BLaER1 treated with 17β-estradiol and CSF1 and Interleukin-3, amounts not matched to agents 10 nM and 100 nM (cell line): ENCODE data around the gene CLASRP.

Experiments used
- H3K27ac ChIP-seq, 11 experiments: shearing (Covaris generic); formaldehyde crosslinking; 2 replicates each; pipeline ENCODE4 v1.8.1; 2022
- H3K27me3 ChIP-seq, 11 experiments: shearing (Covaris generic); formaldehyde crosslinking; 2 replicates each; pipeline ENCODE4 v1.8.1; 2022
- H3K36me3 ChIP-seq, 11 experiments: shearing (Covaris generic); formaldehyde crosslinking; 2 replicates each; pipeline ENCODE4 v1.8.1; 2022
- H3K4me1 ChIP-seq, 10 experiments: shearing (Covaris generic); formaldehyde crosslinking; 2 replicates each; pipeline ENCODE4 v1.8.1; 2022
- H3K4me2 ChIP-seq, 11 experiments: shearing (Covaris generic); formaldehyde crosslinking; 2 replicates each; pipeline ENCODE4 v1.8.1; 2022
- H3K4me3 ChIP-seq, 10 experiments: shearing (Covaris generic); formaldehyde crosslinking; 2 replicates each; pipeline ENCODE4 v1.8.1; 2022
- H3K9ac ChIP-seq, 11 experiments: shearing (Covaris generic); formaldehyde crosslinking; 2 replicates each; pipeline ENCODE4 v1.8.1; 2022
- H3K9me3 ChIP-seq, 11 experiments: shearing (Covaris generic); formaldehyde crosslinking; replicated peaks in 1 of 11; 2 replicates each; pipeline ENCODE4 v1.8.1; 2022
- H4K20me1 ChIP-seq, 11 experiments: shearing (Covaris generic); formaldehyde crosslinking; 2 replicates each; pipeline ENCODE4 v1.8.1; 2022
- Cebpa-rat ChIP-seq, 11 experiments: shearing (Covaris generic); IDR thresholded peaks; 2 replicates each; pipeline ENCODE4 v1.8.1; 2022

CLASRP gene

DNA sequence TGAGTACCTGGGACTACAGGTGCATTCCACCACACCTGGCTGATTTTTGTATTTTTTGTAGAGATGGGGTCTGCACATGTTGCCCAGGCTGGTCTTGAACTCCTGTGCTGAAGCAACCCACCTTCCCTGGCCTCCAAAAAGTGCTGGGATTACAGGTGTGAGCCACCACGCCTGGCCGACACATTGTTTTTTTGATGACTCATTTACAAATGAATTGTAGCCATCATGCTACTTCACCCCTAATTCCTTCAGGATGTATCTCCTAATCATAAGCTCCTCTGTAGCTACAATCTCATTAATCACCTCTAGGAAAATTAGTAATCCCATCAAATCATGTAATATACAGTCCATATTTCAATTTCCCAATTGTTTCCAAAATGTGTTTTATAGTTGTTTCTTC is 19.7 kb upstream of the CLASRP start:
- no peak overlapping the region for H3K4me3 ChIP-seq
- peaks cover 6 to 94% (median 35%) of the 10 kb centered on the region in 11 experiments; a peak in 20 of 22 replicates for H3K36me3 ChIP-seq
- no peak overlapping the region for H3K4me2 ChIP-seq
- no peak overlapping the region for H3K27ac ChIP-seq
- no peak overlapping the region for H3K9ac ChIP-seq
- no peaks in the 10 kb centered on the region for H3K9me3 ChIP-seq
- peaks cover 0 to 28% (median 0%) of the 10 kb centered on the region in 11 experiments; a peak in 5 of 22 replicates for H4K20me1 ChIP-seq
- H3K27me3 ChIP-seq, result no peaks in the 10 kb centered on the region
- TF ChIP-seq Cebpa-rat (IDR thresholded peaks at IDR 0.05), result no peak
- H3K4me1 ChIP-seq, result peaks cover 0 to 19% (median 8%) of the 10 kb centered on the region in 10 experiments; a peak in 8 of 20 replicates

DNA sequence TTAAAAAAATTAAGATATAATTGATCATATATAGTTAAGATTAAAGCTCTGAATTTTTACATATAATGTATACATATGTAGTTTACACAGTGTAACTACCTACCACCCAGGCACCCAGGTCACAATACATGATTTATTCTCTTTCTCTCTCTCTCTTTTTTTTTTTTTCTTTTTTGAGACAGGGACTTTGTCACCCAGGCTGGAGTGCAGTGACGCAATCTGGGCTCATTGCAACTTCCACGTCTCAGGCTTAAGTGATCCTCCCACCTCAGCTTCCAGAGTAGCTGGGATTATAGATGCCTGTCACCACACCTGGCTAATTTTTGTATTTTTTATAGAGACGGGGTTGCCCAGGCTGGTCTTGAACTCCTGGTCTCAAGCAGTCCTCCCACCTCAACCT is 18.8 kb upstream of the CLASRP start:
- H4K20me1 ChIP-seq, result peaks cover 0 to 28% (median 0%) of the 10 kb centered on the region in 11 experiments; a peak in 5 of 22 replicates

DNA sequence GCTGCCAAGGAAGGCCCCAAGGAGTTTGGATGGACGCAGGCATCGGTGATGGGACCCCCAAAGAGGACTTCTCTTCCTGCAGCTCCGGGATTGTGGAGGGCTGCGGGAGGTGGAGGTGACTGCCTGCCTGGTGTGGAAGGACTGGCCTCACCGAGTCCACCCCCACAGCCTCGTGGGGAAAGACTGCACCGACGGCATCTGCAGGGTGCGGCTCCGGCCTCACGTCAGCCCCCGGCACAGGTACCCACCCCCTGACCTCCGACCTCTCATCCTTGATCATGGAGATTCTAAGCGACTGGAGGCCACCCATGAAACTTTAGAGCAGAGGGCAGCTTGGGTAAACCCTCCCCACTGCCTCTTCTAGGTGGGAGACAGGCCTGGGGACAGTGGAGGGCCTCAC is 16.9 kb upstream of the CLASRP start:
- H3K27me3 ChIP-seq, result no peaks in the 10 kb centered on the region

More for the DNA sequence above, 18.8 kb upstream of the CLASRP start:
- Histone ChIP-seq H3K4me3 (no peak overlapping the region), H3K4me2 (no peak overlapping the region), H3K36me3 (peaks cover 5 to 94% (median 33%) of the 10 kb centered on the region in 11 experiments; a peak in 19 of 22 replicates), H3K27ac (no peak overlapping the region), H3K4me1 (peaks cover 0 to 19% (median 8%) of the 10 kb centered on the region in 10 experiments; a peak in 8 of 20 replicates), H3K27me3 (no peaks in the 10 kb centered on the region), H3K9me3 (no peaks in the 10 kb centered on the region), H3K9ac (no peak overlapping the region; a peak in 2 of 22 replicates)
- peak in 2 of 11 experiments; percentile 16 to 38; a peak in 1 of 22 replicates for TF ChIP-seq Cebpa-rat (IDR thresholded peaks at IDR 0.05)

DNA sequence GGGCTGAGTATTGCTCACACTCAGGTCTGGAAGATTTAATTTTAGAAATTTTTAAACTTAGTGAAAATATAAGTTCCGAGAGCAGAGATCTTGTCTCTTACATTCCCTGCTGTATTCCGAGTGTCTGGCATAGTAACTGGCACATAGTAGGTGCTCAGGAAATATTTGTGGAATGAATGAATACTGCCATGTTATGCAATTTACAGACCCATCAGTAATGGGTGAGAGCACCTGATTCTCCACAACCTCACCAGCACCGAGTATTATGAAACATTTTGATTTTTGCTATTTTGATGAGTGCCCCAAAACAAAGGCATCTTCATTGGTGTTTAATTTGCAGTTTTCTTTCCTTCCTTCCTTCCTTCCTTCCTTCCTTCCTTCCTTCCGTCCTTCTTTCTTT is 15.8 kb upstream of the CLASRP start:
- Histone ChIP-seq H3K4me3 (no peak overlapping the region), H3K36me3 (peaks cover 7 to 94% (median 41%) of the 10 kb centered on the region in 11 experiments; a peak in 20 of 22 replicates), H4K20me1 (peaks cover 0 to 6% (median 0%) of the 10 kb centered on the region in 11 experiments; a peak in 2 of 22 replicates), H3K27me3 (no peaks in the 10 kb centered on the region), H3K9ac (no peak overlapping the region), H3K9me3 (no peaks in the 10 kb centered on the region), H3K4me1 (peaks cover 0 to 7% (median 5%) of the 10 kb centered on the region in 10 experiments; a peak in 6 of 20 replicates), H3K27ac (no peak overlapping the region), H3K4me2 (no peak overlapping the region; a peak in 2 of 22 replicates)
- no peak for TF ChIP-seq Cebpa-rat (IDR thresholded peaks at IDR 0.05)

More for the DNA sequence above, 16.9 kb upstream of the CLASRP start:
- Histone ChIP-seq H3K9me3 (no peaks in the 10 kb centered on the region), H3K4me1 (peaks cover 0 to 8% (median 5%) of the 10 kb centered on the region in 10 experiments; a peak in 8 of 20 replicates), H3K36me3 (peaks cover 0 to 94% (median 34%) of the 10 kb centered on the region in 11 experiments; a peak in 18 of 22 replicates), H3K27ac (no peak overlapping the region), H3K9ac (no peak overlapping the region), H3K4me3 (no peak overlapping the region), H3K4me2 (no peak overlapping the region), H4K20me1 (peaks cover 0 to 12% (median 0%) of the 10 kb centered on the region in 11 experiments; a peak in 2 of 22 replicates)
- TF ChIP-seq Cebpa-rat (IDR thresholded peaks at IDR 0.05), result no peak

DNA sequence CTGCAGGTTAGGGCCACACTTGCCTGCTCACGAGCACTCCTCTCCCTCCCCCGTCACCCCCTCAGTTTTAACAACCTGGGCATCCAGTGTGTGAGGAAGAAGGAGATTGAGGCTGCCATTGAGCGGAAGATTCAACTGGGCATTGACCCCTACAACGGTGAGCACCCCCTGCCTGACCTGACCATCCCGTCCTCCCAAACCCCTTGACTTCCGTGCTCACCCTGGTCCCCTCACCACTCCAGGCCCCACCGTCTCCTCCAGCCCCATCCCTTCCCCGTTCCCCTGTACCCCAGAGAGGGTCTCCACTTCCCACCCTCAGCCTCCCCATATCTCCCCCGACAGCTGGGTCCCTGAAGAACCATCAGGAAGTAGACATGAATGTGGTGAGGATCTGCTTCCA is 13.6 kb upstream of the CLASRP start:
- H3K4me1 ChIP-seq, result peaks cover 0 to 7% (median 5%) of the 10 kb centered on the region in 10 experiments; a peak in 6 of 20 replicates
- H3K9ac ChIP-seq, result no peak overlapping the region
- H3K36me3 ChIP-seq, result peaks cover 26 to 96% (median 55%) of the 10 kb centered on the region in 11 experiments
- no peak overlapping the region for H3K27ac ChIP-seq
- no peaks in the 10 kb centered on the region for H3K27me3 ChIP-seq
- peaks cover 0 to 5% (median 0%) of the 10 kb centered on the region in 11 experiments; a peak in 2 of 22 replicates for H4K20me1 ChIP-seq
- H3K4me2 ChIP-seq, result no peak overlapping the region
- peaks cover 0 to under 1% (median 0%) of the 10 kb centered on the region in 11 experiments; a peak in 1 of 22 replicates for H3K9me3 ChIP-seq
- no peak for TF ChIP-seq Cebpa-rat (IDR thresholded peaks at IDR 0.05)
- H3K4me3 ChIP-seq, result no peak overlapping the region

DNA sequence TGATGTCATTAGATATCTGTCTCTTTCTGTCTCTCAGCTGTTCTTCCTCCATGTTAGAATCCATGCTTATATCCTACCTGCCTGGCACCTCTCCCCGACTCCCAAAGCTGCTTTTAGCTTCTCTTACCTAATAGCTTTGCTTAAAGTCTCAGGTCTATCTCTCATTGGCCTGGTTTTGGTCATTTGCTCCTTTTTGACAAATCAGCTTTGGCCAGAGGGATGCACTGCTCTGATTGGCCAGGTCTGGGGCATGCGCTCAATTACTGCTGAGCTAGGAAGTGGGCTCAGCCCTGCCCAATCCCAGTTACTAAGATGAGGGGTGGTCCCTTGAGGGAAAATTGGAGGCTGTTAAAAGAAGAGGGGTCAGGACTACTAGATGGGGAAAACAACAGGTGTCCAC is 11.5 kb upstream of the CLASRP start:
- Histone ChIP-seq H3K4me3 (no peak overlapping the region), H3K9ac (no peak overlapping the region), H4K20me1 (peaks cover 0 to 5% (median 0%) of the 10 kb centered on the region in 11 experiments; a peak in 1 of 22 replicates), H3K9me3 (peaks cover 0 to 9% (median 0%) of the 10 kb centered on the region in 11 experiments; a peak in 2 of 22 replicates), H3K36me3 (peaks cover 38 to 96% (median 63%) of the 10 kb centered on the region in 11 experiments), H3K27ac (no peak overlapping the region), H3K27me3 (no peaks in the 10 kb centered on the region), H3K4me2 (no peak overlapping the region), H3K4me1 (peaks cover 0 to 7% (median 5%) of the 10 kb centered on the region in 10 experiments; a peak in 6 of 20 replicates)
- no peak for TF ChIP-seq Cebpa-rat (IDR thresholded peaks at IDR 0.05)

DNA sequence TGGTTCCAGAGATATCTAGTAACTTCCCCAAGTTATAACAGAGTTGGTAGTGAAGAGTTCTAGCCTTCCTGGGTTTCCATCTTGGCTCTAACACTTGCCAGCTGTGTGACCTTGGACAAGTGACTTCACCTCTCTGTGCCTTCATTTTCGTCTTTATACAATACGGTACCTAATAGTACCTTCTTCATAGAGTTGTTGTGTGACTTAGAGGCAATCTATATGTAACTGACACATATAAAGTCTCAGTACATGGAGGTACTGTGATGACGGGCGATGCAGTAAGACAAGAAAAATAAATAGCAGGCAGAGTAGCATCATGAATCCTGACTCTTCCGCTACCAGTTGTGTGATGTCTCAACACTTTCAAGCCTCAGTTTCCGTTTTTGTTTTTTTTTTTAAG is 8.0 kb upstream of the CLASRP start:
- H4K20me1 ChIP-seq, result peaks cover 0 to 12% (median 0%) of the 10 kb centered on the region in 11 experiments; a peak in 1 of 22 replicates
- H3K9me3 ChIP-seq, result peaks cover 0 to 16% (median 6%) of the 10 kb centered on the region in 11 experiments; a peak in 13 of 22 replicates
- no peak for TF ChIP-seq Cebpa-rat (IDR thresholded peaks at IDR 0.05)
- no peaks in the 10 kb centered on the region for H3K4me1 ChIP-seq
- no peak overlapping the region for H3K4me2 ChIP-seq
- no peak overlapping the region for H3K4me3 ChIP-seq
- H3K9ac ChIP-seq, result no peak overlapping the region
- peaks cover 66 to 100% (median 86%) of the 10 kb centered on the region in 11 experiments for H3K36me3 ChIP-seq
- no peak overlapping the region for H3K27ac ChIP-seq
- no peaks in the 10 kb centered on the region for H3K27me3 ChIP-seq

DNA sequence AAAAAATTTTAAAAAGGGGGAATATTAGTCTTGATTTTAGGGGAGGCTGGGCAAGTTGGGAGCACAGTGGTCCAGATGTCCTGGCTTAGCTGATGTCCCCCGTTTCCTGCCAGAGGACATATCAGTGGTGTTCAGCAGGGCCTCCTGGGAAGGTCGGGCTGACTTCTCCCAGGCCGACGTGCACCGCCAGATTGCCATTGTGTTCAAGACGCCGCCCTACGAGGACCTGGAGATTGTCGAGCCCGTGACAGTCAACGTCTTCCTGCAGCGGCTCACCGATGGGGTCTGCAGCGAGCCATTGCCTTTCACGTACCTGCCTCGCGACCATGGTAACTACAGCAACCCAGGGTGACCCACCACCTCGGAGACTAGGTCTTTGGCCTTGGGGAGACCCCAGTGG is 6.4 kb upstream of the CLASRP start:
- Histone ChIP-seq H3K4me3 (no peak overlapping the region), H3K9me3 (peaks cover 0 to 16% (median 6%) of the 10 kb centered on the region in 11 experiments; a peak in 13 of 22 replicates), H3K9ac (no peak overlapping the region), H3K36me3 (peaks cover 67 to 100% (median 89%) of the 10 kb centered on the region in 11 experiments), H3K27me3 (no peaks in the 10 kb centered on the region), H3K4me2 (no peak overlapping the region), H4K20me1 (peaks cover 0 to 12% (median 0%) of the 10 kb centered on the region in 11 experiments; a peak in 1 of 22 replicates), H3K27ac (no peak overlapping the region), H3K4me1 (no peaks in the 10 kb centered on the region)
- no peak for TF ChIP-seq Cebpa-rat (IDR thresholded peaks at IDR 0.05)

DNA sequence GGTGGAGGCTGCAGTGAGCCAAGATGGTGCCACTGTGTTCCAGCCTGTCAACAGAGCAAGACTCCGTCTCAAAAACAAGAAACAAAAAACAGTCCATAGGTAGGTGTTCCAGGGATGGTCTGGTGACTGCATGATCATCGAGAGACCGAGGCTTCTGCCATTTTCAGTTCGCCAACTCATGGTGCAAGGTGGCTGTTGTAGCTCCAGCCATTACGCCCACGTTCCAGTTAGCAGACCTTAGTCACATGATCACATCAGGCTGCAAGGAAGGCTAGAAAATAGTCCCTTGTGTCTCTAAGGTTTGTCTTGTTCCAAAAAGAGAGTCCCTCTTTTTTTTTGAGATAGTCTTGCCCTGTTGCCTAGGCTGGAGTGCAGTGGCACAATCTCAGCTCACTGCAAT is 3.1 kb upstream of the CLASRP start:
- peaks cover 20 to 22% (median 21%) of the 10 kb centered on the region in 10 experiments for H3K4me1 ChIP-seq
- peaks cover 0 to 11% (median 6%) of the 10 kb centered on the region in 11 experiments; a peak in 13 of 22 replicates for H3K9me3 ChIP-seq
- no peak for TF ChIP-seq Cebpa-rat (IDR thresholded peaks at IDR 0.05)
- H3K36me3 ChIP-seq, result peaks cover 46 to 81% (median 74%) of the 10 kb centered on the region in 11 experiments
- H3K27me3 ChIP-seq, result no peaks in the 10 kb centered on the region
- H3K9ac ChIP-seq, result no peak overlapping the region
- H3K4me2 ChIP-seq, result no peak overlapping the region
- H3K27ac ChIP-seq, result no peak overlapping the region
- H4K20me1 ChIP-seq, result peaks cover 15 to 23% (median 17%) of the 10 kb centered on the region in 11 experiments; a peak in 21 of 22 replicates
- no peak overlapping the region for H3K4me3 ChIP-seq
